MCF 10A (cell line): Measurements from ENCODE around the gene LRRC75A. TPM values are rescaled to one million over a fixed set of nuclear protein-coding genes. Genes with fewer than 3 reads are reported as not detected.

Source experiments
- BruUV-seq: library from RNA; stranded (reverse); fragments of 400-500 nt; replicated peaks from 2 replicates; lab custom pipeline; 2021; lab: Mats Ljungman, UMichigan
- CTCF ChIA-PET: fragments of 300-600 bp; sonication (Branson Sonifier 250); formaldehyde crosslinking; extraction: SDS; loops from one replicate; lab custom pipeline; 2021; ENCODE audit warnings: antibody characterized with exemption, inconsistent platforms; lab: Yijun Ruan, JAX
- POLR2A ChIA-PET: fragments of 300-600, 350-650 bp; sonication (Branson Sonifier 250); formaldehyde crosslinking; extraction: SDS; loops from one replicate; lab custom pipeline; 2020; ENCODE audit warnings: antibody characterized with exemption, inconsistent platforms; lab: Yijun Ruan, JAX
- DNase-seq: peaks from one replicate; pipeline ENCODE4 v3.0.0-alpha.2; 2018; ENCODE audit not compliant: unreplicated experiment
- H3K27ac Mint-ChIP-seq: one replicate; pipeline ENCODE4 v1.8.0; 2022; ENCODE audit warnings: mild to moderate bottlenecking, low read depth, mixed read lengths; ENCODE audit not compliant: unreplicated experiment
- H3K27me3 Mint-ChIP-seq: one replicate; pipeline ENCODE4 v1.8.0; 2022; ENCODE audit warnings: mixed read lengths; ENCODE audit not compliant: insufficient read depth, unreplicated experiment
- H3K36me3 Mint-ChIP-seq: one replicate; pipeline ENCODE4 v1.8.0; 2022; ENCODE audit warnings: mild to moderate bottlenecking, moderate library complexity, mixed read lengths; ENCODE audit not compliant: insufficient read depth, unreplicated experiment
- H3K4me1 Mint-ChIP-seq: one replicate; pipeline ENCODE4 v1.8.0; 2022; ENCODE audit warnings: mixed read lengths; ENCODE audit not compliant: insufficient read depth, unreplicated experiment
- H3K4me3 Mint-ChIP-seq: one replicate; pipeline ENCODE4 v1.8.0; 2022; ENCODE audit warnings: mild to moderate bottlenecking, moderate library complexity, mixed read lengths; ENCODE audit not compliant: unreplicated experiment
- H3K9me3 Mint-ChIP-seq: one replicate; pipeline ENCODE4 v1.8.0; 2022; ENCODE audit warnings: mixed read lengths; ENCODE audit not compliant: unreplicated experiment
- CTCF ChIP-seq: fragments of 200-600 bp; IDR thresholded peaks from one replicate; pipeline ENCODE4 v1.8.0; 2022; ENCODE audit warnings: antibody characterized with exemption, mild to moderate bottlenecking; ENCODE audit not compliant: unreplicated experiment
- intact Hi-C: fragments of 100-400 bp; cut with micrococcal nuclease; formaldehyde crosslinking; loops from 2 replicates; pipeline ENCODE4 v1.14.1; 2022
- total RNA-seq: library from RNA; stranded (reverse); gene quantifications from 2 replicates; pipeline ENCODE4 v1.2.3, GENCODE V29; 2022

LRRC75A gene
- total RNA-seq, 1 experiment from 2014 or later, result 0.30 TPM

- BruUV-seq, result no TSS peak
- Mint-ChIP-seq H3K36me3 (peaks cover 40% of the 10 kb centered on the region), H3K4me3 (no peak overlapping the region), H3K27ac (no peak overlapping the region), H3K27me3 (no peaks in the 10 kb centered on the region), H3K4me1 (peaks cover 11% of the 10 kb centered on the region), H3K9me3 (no peaks in the 10 kb centered on the region)
- POLR2A ChIA-PET, result interaction anchor here (0.6 to 8.4 kb wide), 5 partner anchors 9 to 283 kb away, joined by 3 to 238 read pairs (median 4); partner anchors contain the start of gene UBB
- no peak for TF ChIP-seq CTCF
- CTCF ChIA-PET, result interaction anchor here (0.6 to 5.2 kb wide), 4 partner anchors 9 to 83 kb away, joined by 3 to 44 read pairs (median 4); no protein-coding TSS in a partner anchor
- intact Hi-C loops, result no loop called here
- DNase-seq, result no peak
These were observed 54.9 kb downstream of the LRRC75A start for GRCh38 chr17:16437083-16437482.

GRCh38 chr17:16435925-16436886 is 55.8 kb downstream of the LRRC75A start:
- CTCF ChIA-PET, result interaction anchor here (0.6 to 1.8 kb wide), 5 partner anchors 8 to 216 kb away, joined by 3 to 5 read pairs (median 4); no protein-coding TSS in a partner anchor
- intact Hi-C loops, result no loop called here
- DNase-seq, result no peak
- BruUV-seq, result no TSS peak
- H3K9me3 Mint-ChIP-seq, result no peaks in the 10 kb centered on the region
- H3K36me3 Mint-ChIP-seq, result peaks cover 31% of the 10 kb centered on the region
- no peak for TF ChIP-seq CTCF
- no peaks in the 10 kb centered on the region for H3K27me3 Mint-ChIP-seq
- POLR2A ChIA-PET, result interaction anchor here (0.6 to 8.4 kb wide), 6 partner anchors 9 to 283 kb away, joined by 3 to 238 read pairs (median 4); partner anchors contain the start of gene UBB
- H3K4me3 Mint-ChIP-seq, result no peak overlapping the region
- H3K27ac Mint-ChIP-seq, result no peak overlapping the region
- H3K4me1 Mint-ChIP-seq, result peaks cover 7% of the 10 kb centered on the region

DNA sequence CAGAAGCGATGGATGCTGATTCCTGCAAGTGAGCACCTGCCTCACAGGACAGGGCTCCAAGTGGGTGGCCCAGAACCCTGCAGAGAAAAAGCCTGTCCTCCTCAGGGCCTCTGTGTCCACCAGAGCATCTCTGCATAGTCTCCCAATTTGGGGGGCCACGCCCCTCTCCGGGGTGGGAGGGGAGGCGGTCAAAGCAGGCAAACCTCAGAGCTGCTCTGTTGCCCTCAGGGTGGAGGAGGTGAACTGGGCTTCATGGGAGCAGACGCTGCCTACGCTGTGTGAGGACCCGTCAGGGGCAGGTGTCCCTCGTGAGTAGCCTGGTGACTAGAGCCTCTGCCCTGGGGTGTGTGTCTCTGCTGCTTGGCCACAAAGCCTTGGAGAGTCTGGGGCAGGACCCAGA is 57.3 kb downstream of the LRRC75A start:
- no peak for DNase-seq
- no peak for TF ChIP-seq CTCF
- Mint-ChIP-seq H3K27ac (no peak overlapping the region), H3K27me3 (no peaks in the 10 kb centered on the region), H3K9me3 (no peaks in the 10 kb centered on the region), H3K4me3 (no peak overlapping the region), H3K36me3 (peaks cover 15% of the 10 kb centered on the region), H3K4me1 (peaks cover 7% of the 10 kb centered on the region)
- ChIA-PET POLR2A (interaction anchor here (0.7 to 1.2 kb wide), 2 partner anchors 50 to 56 kb away, joined by 3 to 4 read pairs; no protein-coding TSS in a partner anchor), CTCF (no interaction called here)
- intact Hi-C loops, result no loop called here
- BruUV-seq, result no TSS peak

GRCh38 chr17:16433514-16433913 is 58.5 kb downstream of the LRRC75A start:
- Mint-ChIP-seq H3K36me3 (peaks cover 4% of the 10 kb centered on the region), H3K27ac (no peak overlapping the region), H3K4me1 (peaks cover 7% of the 10 kb centered on the region), H3K9me3 (no peaks in the 10 kb centered on the region), H3K27me3 (no peaks in the 10 kb centered on the region), H3K4me3 (no peak overlapping the region)
- no peak for DNase-seq
- no TSS peak for BruUV-seq
- no peak for TF ChIP-seq CTCF
- intact Hi-C loops, result no loop called here
- ChIA-PET CTCF (no interaction called here), POLR2A (interaction anchor here (0.7 to 1.5 kb wide), 2 partner anchors 14 to 18 kb away, joined by 3 read pairs; no protein-coding TSS in a partner anchor)
